Measurements from ENCODE around the gene LNX1. TPM values are rescaled to one million over a fixed set of nuclear protein-coding genes. Genes with fewer than 3 reads are reported as not detected.

Gene LNX1
- total and polyA plus RNA-seq, 2 donors (not counting 3 experiments of a cell fraction or from before 2014, with no cell fraction given) = 0.72 to 1.3 TPM

DNA sequence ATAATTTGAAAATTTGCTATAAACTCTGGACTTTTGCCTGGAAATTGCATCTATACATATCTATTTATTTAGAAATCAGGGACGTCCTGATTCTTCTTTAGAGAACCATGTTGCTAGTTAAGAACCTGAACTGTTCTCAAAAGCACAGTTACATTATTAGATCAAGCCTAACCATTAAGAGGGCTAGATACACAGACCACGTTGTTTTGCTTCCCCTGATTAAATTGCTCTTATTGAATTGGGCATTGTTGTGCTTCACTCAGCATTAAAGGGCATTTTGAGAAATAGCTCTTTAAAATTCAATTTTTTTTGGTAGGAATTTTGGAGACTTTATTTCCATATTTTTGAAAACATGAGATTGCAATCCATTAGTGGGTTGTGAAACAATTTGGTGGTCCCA is 169.5 kb downstream of the LNX1 start:
- Histone ChIP-seq H3K9ac (replicated peaks; ENCODE audit: extremely low read depth, insufficient read depth, low read length) (no peak overlapping the region), H3K9me1 (replicated peaks; ENCODE audit: control insufficient read depth, extremely low read depth, insufficient read depth, low read length) (no peaks in the 10 kb centered on the region), H3K9me3 (replicated peaks; ENCODE audit: control insufficient read depth, insufficient read depth, low read length) (no peaks in the 10 kb centered on the region), H3K4me1 (ENCODE audit: control insufficient read depth, extremely low read depth, insufficient read depth, low read length) (no peaks in the 10 kb centered on the region), H4K20me1 (replicated peaks; ENCODE audit: control insufficient read depth, extremely low read depth, insufficient read depth, low read length) (no peaks in the 10 kb centered on the region), H2AFZ (ENCODE audit: low read depth, low read length) (no peak overlapping the region), H3K36me3 (ENCODE audit: control insufficient read depth in 2 of 2, extremely low read depth in 1 of 2, insufficient read depth in 2 of 2, low read length in 2 of 2) (no peaks in the 10 kb centered on the region), H3K79me2 (ENCODE audit: control insufficient read depth, insufficient read depth, low read length) (no peaks in the 10 kb centered on the region), H3K4me2 (ENCODE audit: insufficient read depth, low read length) (no peak overlapping the region), H3K27ac (ENCODE audit: insufficient read depth, low read depth, low read length) (no peak overlapping the region), H3K27me3 (ENCODE audit: control insufficient read depth in 2 of 2, insufficient read depth in 2 of 2, low read length in 2 of 2) (no peaks in the 10 kb centered on the region), H3K4me3 (replicated peaks in 1 of 3; ENCODE audit: insufficient read depth in 1 of 3, low read depth in 1 of 3, low read length in 3 of 3) (no peak overlapping the region)
- dilution Hi-C loops (cut with MboI; ENCODE audit: extremely low pct_ligation_motif_present, low sequenced_read_pairs) (no loop called here), intact Hi-C loops (cut with micrococcal nuclease) (no loop called here)
- POLR2A ChIA-PET = no interaction called here
- CTCF ChIA-PET = interaction anchor here (1.7 kb wide), 1 partner anchor 812 kb away, joined by 4 read pairs; no protein-coding TSS in a partner anchor
- TF ChIP-seq CTCF (IDR thresholded peaks at IDR 0.05; ENCODE audit: extremely low read depth in 1 of 2, insufficient read depth in 1 of 2, low read depth in 1 of 2, low read length in 2 of 2) = no peak
- TF ChIP-seq, protein P1, sequence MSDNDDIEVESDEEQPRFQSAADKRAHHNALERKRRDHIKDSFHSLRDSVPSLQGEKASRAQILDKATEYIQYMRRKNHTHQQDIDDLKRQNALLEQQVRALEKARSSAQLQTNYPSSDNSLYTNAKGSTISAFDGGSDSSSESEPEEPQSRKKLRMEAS (IDR thresholded peaks at IDR 0.05; ENCODE audit: insufficient read depth, insufficient read length) = no peak
- no peak for TF ChIP-seq GATA2 (IDR thresholded peaks at IDR 0.05; ENCODE audit: insufficient read depth, insufficient read length, low read depth, low read length)
- TF ChIP-seq EZH2 (IDR thresholded peaks at IDR 0.05; ENCODE audit: borderline replicate concordance, low read depth, low read length, severe bottlenecking) = no peak
- no peak for TF ChIP-seq POLR2AphosphoS5 (IDR thresholded peaks at IDR 0.05; ENCODE audit: insufficient read depth, low read depth, low read length)
- no peak for TF ChIP-seq FOS (IDR thresholded peaks at IDR 0.05; ENCODE audit: borderline replicate concordance, insufficient read depth, low read length)
- no peak for TF ChIP-seq JUN (IDR thresholded peaks at IDR 0.05; ENCODE audit: borderline replicate concordance, insufficient read depth, insufficient read length, low read depth)
- TF ChIP-seq POLR2A (IDR thresholded peaks at IDR 0.05; ENCODE audit: low read depth, low read length) = no peak
- TF ChIP-seq MYC (IDR thresholded peaks at IDR 0.05; ENCODE audit: low read depth, low read length) = no peak
- no TSS peak for BruUV-seq (replicated peaks)
- DNase-seq (ENCODE audit: low read depth, low spot score) (no peak), FAIRE-seq (no peak)

Data from endothelial cell of umbilical vein (primary cell).